ENCODE results near the gene EWSR1.

EWSR1 gene

GRCh38 chr22:29320546-29320945 is 52.5 kb downstream of the EWSR1 start:
- no peak for DNase-seq

GRCh38 chr22:29323641-29324040 is 55.6 kb downstream of the EWSR1 start:
- DNase-seq: no peak

- no peak for DNase-seq
Measured at GRCh38 chr22:29325356-29325755, 57.3 kb downstream of the EWSR1 start.

GRCh38 chr22:29325785-29326315 is 57.8 kb downstream of the EWSR1 start:
- DNase-seq: no peak

GRCh38 chr22:29326481-29326880 is 58.4 kb downstream of the EWSR1 start:
- no peak for DNase-seq

GRCh38 chr22:29327089-29327764 is 59.2 kb downstream of the EWSR1 start:
- DNase-seq: no peak

GRCh38 chr22:29328055-29328454 is 60.0 kb downstream of the EWSR1 start:
- no peak for DNase-seq

- DNase-seq: no peak
Measured at GRCh38 chr22:29328566-29329500, 60.8 kb downstream of the EWSR1 start.

- DNase-seq: no peak
Measured at GRCh38 chr22:29329581-29329980, 61.5 kb downstream of the EWSR1 start.

- no peak for DNase-seq
Measured at GRCh38 chr22:29330291-29330690, 62.2 kb downstream of the EWSR1 start.

- no peak for DNase-seq
Measured at GRCh38 chr22:29330753-29331152, 62.7 kb downstream of the EWSR1 start.

GRCh38 chr22:29331213-29331612 is 63.1 kb downstream of the EWSR1 start:
- no peak for DNase-seq

GRCh38 chr22:29331658-29332300 is 63.7 kb downstream of the EWSR1 start:
- no peak for DNase-seq

- no peak for DNase-seq
Measured at GRCh38 chr22:29332886-29333496, 64.9 kb downstream of the EWSR1 start.

GRCh38 chr22:29334148-29334547 is 66.1 kb downstream of the EWSR1 start:
- DNase-seq: no peak

GRCh38 chr22:29334696-29335344 is 66.8 kb downstream of the EWSR1 start:
- DNase-seq: no peak

GRCh38 chr22:29335656-29336055 is 67.6 kb downstream of the EWSR1 start:
- DNase-seq: no peak

GRCh38 chr22:29336751-29337490 is 68.9 kb downstream of the EWSR1 start:
- no peak for DNase-seq

GRCh38 chr22:29337631-29338284 is 69.7 kb downstream of the EWSR1 start:
- DNase-seq: no peak

GRCh38 chr22:29338398-29338797 is 70.3 kb downstream of the EWSR1 start:
- no peak for DNase-seq

Data from activated naive CD4-positive, alpha-beta T cell (primary cell).